GM21786 (cell line): Measurements from ENCODE around the gene TLN1.

Experiments
- ATAC-seq: cut with Tn5 transposase; IDR thresholded peaks from one replicate; pipeline ENCODE4 v1.9.1; 2021; ENCODE audit not compliant: unreplicated experiment

TLN1 gene

DNA sequence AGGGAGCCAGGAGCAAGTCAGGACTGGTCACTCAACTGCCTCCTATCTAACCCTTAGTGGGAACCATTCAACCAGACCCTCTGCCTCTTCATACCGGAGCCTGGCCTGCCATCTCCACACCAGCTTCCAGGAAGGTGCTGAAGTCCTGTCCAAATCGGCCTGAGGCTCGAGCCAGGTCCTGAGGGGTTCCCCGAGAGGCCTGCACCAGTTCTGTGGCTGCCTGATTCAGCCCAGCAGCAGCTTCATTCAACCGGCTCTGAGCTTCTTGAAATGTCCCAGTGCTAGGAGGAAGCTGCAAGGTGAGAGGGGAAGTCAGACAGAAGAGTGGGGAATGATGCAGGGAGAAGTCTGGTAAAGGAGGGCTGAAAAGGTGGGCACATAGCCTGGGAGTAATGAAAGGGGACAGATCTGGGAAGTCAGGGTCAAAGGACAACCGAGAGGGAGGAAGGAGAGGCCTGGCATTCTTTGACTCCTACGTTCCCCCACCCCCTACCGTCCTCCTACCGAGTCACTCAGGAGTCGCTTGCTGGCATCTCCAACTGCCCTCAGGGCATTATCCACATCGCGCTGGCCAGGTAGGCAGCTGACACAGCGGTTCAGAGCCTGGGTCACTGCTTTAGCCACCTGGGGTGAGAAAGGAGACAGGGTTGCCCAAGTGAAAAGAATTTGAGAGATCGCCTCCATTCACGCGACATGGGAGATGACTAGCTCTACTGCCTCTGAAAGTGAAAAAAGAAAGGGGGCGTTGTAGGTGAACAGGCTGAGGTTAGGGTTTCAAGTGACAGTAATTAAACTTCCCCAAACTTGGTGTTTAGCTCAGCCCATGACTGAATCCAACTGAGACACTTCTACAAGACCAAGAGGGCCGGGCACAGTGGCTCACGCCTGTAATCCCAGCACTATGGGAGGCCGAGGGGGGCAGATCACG is 20.2 kb downstream of the TLN1 start:
- no peak for ATAC-seq

- no peak for ATAC-seq
Measured at GRCh38 chr9:35710818-35711500, 21.0 kb downstream of the TLN1 start.

- ATAC-seq = no peak
Measured at GRCh38 chr9:35708146-35708545, 23.8 kb downstream of the TLN1 start.

DNA sequence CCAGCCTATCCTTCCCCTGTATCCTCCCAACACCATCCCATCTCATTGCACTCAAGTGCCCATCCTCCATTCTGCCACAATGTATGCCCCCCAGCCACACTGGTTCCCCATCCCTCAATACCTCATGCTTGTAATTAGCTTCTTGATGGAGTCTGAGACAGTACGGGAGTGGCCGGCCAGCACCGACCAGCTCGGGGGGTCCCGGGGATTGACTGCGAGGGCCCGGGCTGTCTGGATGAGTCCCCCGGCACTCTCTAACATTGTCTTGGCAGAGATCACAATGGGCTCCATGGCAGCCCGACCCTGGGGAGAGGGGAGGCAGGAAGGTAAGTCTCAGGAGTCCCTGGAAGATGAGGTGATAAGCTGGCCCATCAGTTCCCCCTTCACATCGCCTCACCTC is 25.0 kb downstream of the TLN1 start:
- ATAC-seq = no peak

GRCh38 chr9:35705836-35706430 is 26.1 kb downstream of the TLN1 start:
- ATAC-seq = no peak

DNA sequence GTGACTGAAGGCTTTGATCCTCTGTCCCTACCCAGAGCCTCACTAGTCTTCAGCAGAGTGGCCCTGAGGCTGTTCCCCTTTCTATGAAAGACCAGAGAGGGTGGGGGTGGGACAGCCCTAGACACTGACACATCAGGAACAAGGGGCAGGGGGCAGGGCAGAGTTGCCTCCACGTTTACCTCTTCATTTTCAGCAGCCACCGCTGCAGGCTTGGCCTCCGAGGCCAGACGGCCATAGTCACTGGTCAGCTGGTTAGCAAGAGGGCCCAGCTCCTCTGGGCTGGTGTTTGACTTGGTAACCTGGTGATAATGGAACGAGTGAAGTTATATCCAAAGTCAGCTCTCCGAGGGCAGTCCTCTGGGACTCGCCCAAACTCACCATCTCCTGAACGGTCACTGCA is 26.6 kb downstream of the TLN1 start:
- no peak for ATAC-seq

GRCh38 chr9:35703906-35704672 is 27.9 kb downstream of the TLN1 start:
- ATAC-seq = no peak

- ATAC-seq = no peak
Measured at GRCh38 chr9:35702696-35703095, 29.3 kb downstream of the TLN1 start.

DNA sequence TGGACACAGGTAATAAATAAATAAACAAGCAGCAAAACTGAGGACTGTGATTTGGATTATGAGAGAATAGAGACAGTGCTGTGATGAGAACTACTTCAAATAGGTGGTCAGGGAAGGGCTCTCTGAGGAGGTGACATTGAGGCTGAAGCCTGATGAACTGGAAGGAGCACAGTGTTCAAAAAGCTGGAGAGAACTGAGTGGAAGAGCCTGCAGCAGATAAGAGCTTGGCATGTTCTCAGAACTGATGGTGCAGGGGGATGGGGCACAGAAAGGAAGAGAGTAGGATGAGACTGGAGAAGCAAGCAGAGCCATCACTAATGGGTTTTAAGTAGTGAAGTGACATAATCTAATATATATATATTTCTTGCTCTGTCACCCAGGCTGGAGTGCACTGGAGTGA is 31.1 kb downstream of the TLN1 start:
- no peak for ATAC-seq

DNA sequence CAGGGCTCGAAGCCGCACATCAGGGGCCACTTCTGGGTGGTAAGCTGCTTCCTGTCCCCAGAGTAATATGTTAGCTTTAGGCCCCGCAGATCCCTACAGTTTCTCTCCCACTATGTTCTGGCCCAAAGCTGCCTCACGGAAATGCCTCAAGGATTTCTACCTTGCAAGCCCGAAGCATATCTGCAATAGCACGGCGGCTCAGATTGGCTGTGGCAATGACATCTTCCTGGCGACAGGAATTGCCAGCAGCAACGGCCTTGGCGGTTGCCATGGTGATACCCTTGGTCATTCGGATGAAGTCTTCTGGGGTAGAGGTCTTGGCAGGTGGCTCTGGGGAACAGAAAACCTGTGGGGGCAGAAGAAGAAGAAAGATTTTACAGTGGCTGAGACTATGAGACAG is 32.0 kb downstream of the TLN1 start:
- no peak for ATAC-seq

DNA sequence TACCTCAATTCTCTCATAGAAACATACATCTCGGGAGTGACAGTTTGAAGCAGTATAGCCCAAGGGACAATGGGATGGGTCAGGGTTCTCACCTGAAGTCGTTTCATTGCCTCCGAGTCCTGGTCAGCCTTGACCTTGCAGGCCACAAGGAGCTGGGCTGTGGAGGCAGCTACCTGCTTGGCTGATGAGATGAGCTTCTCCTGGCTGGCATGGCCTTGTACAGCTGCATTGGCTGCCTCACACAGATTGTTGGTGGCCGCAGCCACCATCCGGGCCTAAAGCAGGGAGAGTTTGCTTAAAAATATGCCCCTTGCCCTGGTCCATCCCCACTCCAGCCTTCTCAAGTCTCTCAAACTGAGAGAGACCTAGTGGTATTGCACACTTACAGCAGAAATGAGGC is 33.8 kb downstream of the TLN1 start:
- ATAC-seq = no peak

GRCh38 chr9:35697486-35697885 is 34.5 kb downstream of the TLN1 start:
- no peak for ATAC-seq

GRCh38 chr9:35696520-35697215 is 35.3 kb downstream of the TLN1 start:
- ATAC-seq = peak; percentile 80

DNA sequence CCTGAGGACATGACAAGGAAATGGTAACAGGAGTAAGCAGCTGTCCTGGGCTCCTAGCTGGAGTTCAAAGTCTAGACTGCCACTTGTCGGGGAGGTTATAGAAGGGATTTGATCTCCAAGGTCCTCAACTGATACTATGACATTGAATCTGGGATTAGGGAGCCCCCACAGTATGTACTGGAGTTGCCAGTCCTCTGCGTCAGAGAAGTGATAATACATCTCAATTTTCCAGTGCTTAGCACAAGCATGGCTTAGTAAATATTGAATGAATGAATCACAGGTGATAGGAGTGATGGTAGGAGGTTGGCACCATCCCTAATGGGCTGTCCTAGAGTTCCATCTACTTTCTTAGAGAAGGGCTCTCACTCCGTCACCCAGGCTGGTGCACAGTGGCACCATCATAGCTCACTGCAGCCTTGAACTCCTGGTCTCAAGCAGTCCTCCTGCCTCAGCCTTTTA is 36.0 kb downstream of the TLN1 start:
- no peak for ATAC-seq

DNA sequence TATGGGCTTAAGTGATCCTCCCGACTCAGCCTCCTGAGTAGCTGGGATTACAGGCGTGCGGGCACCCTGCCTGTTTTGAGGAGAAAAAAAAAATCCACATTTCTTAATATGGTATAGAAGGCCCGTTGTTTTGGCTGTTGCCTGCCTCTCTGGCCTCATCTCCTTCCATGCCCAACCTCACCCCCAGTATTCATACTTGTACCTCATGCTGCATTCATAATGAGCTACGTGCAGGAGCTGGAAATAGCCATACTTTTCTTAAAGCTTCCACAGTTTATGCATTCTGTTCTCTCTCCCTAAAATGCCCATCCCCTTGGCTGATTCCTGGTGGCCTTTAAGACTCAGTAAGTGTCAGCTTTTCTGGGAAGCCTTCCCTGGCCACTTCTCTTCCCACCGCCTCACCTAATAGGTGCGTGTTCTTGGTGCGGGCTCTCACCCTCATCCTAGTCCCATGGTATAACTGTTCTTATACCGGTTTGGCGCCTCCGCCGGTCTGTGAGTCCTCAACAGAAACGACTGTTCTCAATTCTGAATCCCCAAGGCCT is 40.2 kb downstream of the TLN1 start:
- ATAC-seq = no peak

DNA sequence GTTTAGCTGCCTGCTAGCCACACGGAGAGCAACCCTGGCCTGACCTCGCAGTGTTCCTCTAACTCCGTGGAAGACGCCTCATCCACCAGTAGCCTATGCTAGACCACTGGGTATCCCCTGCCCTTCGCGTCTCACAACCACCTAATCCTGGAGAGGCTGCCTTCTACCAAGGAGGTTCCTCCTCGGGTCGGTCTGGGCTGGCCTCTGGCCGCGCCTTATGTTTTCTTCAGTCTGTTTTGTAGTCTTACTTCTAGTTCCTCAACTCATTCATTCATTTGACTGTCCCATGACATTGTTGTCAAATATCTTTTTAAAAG is 40.7 kb downstream of the TLN1 start:
- ATAC-seq = no peak

- no peak for ATAC-seq
Measured at GRCh38 chr9:35690614-35691333, 41.2 kb downstream of the TLN1 start.

DNA sequence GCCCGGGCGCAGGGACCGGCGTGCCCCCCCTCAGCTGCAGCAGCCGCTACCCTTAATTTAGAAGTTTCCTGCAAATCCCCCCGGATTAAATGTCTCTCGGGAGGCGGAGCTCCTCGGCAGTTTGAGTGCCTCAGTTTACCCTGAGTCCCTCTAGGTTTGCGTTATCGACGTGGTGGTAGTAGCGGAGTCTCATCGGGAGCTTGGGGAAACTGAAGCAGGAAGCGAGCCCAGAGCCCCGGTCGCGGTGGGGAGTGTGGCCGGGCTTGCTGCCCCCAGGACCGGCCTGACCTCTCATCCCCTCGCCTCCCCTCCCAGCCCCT is 41.7 kb downstream of the TLN1 start:
- no peak for ATAC-seq

DNA sequence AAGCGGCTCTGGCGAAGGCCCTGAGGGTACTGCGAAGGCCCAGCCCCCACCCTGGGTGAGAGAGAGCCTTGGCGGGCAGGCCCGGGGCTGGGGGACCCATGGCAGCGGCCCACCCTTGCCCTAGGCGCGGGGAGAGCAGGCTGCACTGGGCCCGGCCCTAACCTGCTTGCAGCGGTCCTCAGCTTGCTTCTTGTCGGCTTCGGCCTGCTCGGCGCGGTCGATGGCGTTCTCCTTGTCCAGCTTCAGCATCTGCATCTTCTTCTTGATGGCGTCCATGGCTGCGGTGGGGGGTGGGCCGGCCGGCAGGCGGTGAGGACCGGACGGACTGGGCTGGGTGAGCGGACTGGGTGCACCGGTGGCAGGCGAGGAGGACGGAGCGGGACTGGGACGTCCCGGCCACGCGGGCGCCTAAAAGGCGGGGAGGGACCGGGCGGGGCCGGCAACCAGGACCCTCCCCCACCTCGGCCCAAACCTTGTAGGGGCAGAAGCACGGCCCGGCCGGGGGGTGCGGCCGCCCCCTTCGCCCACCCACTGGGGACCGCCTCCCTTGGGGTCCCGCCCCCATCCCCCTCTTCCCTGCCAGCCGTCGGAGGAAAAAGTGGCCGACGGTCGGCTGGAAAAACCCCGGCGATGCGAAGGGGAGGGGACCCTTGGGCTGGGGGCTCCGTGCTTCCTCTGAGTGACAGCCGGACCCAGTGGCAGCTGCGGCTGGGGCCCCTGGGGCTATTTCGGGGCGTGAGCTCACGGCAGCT is 42.3 kb downstream of the TLN1 start, which contains the start of gene TPM2:
Gene TPM2 (minus strand): TSS at position 384 of the 752 bp plus-strand sequence. CDS start 108 bp downstream, at position 276.
- no peak for ATAC-seq
